ENCODE data around the gene GTF2IRD2.
"Not testable (repeated sequence)": the region's sequence is repeated elsewhere in the genome, so short reads cannot be mapped to it uniquely, and the experiment has no call there.

- not testable (repeated sequence) for TF ChIP-seq CTCF (tag by site-specific recombination; IDR thresholded peaks at IDR 0.05); ZNF555 (tag by site-specific recombination; conservative IDR thresholded peaks at IDR 0.05); ZNF488 (tag by site-specific recombination; IDR thresholded peaks at IDR 0.05); SETDB1 (IDR thresholded peaks at IDR 0.05; ENCODE audit: insufficient read length, low read length)
These were observed 69.7 kb downstream of the GTF2IRD2 start for GRCh38 chr7:74781746-74782145.
